GM18867 (cell line): ENCODE data around the gene CD80.
"Not testable (repeated sequence)": the region's sequence is repeated elsewhere in the genome, so short reads cannot be mapped to it uniquely, and the experiment has no call there.

Experiments
- ATAC-seq: cut with Tn5 transposase; IDR thresholded peaks from one replicate; pipeline ENCODE4 v1.9.1; 2021; ENCODE audit warnings: mild to moderate bottlenecking, moderate library complexity; ENCODE audit not compliant: unreplicated experiment

CD80 gene, protein sequence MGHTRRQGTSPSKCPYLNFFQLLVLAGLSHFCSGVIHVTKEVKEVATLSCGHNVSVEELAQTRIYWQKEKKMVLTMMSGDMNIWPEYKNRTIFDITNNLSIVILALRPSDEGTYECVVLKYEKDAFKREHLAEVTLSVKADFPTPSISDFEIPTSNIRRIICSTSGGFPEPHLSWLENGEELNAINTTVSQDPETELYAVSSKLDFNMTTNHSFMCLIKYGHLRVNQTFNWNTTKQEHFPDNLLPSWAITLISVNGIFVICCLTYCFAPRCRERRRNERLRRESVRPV

DNA sequence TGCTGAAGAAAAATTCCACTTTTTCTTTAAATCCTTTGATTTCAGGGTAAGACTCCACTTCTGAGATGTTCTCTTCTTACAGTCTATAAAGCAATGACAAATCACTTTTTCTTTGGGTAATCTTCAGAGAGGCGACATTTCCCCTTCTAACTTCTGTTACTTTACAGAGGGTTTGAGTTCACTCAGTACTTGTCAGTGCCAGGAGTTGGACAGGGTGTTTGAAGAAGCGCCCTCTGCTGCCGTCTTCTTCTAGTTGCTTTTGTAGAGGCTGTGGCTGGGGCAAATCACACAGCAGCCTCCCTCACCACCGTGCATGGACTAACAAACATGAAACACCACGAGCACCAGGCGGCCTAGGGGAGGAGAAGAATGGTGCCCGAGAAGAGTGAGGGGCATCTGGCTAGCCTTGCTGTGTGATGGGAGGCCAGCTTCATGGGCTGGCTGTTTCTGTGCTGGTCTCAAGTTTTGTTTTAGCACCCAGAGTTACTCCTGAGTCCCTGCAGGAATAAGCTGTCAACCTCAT, at the start of gene CD80:
Gene CD80, minus strand, starts transcription at position 174 of the 523 bp plus-strand sequence. CDS start 1,886 bp downstream, outside the sequence.
- peak; percentile 57 for ATAC-seq

DNA sequence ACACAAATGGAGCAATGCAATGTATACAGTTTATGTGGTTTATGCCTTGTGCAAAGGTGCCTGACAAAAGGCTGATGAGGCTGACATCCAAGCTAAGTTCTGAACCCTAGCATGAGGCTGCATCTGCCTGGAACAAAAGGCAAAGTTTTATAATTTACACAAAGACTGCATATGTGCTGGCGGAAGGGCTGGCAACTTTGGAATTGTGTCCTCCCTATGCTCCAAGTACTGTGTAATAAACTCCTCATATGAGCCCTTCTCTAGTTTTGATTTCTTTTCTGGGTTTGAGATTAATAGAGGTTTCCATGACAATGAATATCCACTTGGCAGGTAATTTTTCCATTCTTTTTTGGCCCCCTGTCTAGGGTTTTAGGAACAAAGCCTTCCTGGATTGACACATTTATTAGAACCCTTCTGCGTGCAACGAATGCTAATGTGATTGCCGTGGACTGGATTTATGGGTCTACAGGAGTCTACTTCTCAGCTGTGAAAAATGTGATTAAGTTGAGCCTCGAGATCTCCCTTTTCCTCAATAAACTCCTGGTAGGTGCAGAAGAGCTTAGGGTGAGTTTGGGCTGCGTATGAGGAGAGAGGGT, 49.1 kb upstream of the CD80 start:
- ATAC-seq = no peak

DNA sequence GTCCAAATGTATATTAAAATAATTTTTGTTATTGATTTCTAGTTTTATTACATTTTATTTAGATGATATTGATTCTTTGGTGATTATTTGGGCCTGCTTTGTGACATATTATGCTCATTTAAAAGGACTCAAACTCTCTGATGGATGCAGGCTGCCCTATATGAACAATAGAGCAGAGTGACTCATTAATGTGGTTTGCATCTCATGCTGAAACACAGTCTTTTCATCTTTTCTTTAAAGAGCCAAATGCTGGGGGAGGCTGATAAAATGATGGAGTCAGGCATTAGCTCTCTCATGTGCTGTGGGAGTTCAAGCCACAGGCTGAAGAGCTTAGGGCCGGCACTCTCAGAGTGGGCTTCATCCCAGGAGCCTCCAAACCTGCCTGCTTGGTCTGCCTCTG, 45.5 kb upstream of the CD80 start:
- ATAC-seq = no peak

DNA sequence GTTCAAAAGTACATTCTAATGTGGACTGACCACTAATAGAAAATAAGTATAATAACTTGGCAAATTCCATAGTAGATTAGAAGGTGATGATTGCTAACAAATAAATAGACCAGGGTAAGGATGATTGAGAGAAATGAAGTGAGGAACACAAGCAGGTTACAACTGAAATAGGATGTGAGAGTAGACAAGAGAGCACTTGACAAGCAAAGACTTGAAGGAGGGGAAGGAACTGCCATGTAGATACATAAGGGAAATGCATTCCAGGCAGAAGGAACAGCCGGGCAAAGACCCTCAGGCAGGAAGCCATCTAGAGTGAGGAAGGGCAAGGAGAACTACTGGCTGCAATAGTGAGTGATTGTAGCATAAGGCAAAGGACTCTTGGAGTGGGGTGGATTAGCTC, 43.3 kb upstream of the CD80 start:
- no peak for ATAC-seq

DNA sequence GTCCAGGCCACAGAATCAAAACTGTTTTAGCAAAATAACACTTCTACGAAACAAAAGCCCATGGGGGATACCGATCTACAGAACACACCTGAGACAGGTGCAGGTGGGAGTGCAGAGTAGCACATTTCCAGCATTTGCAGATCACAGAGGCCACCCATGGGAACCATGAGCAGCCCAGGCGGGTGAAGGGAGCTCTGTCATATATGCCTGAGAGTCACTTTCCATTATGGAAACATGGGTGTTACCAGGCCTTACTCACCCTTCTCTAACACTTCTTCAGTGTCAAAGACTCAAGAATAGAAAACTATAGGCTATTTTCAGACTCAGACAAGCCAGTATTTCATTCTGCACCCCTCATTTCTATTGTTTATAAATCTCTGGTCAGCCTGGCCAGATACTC, 41.7 kb upstream of the CD80 start:
- ATAC-seq = peak; percentile 32

DNA sequence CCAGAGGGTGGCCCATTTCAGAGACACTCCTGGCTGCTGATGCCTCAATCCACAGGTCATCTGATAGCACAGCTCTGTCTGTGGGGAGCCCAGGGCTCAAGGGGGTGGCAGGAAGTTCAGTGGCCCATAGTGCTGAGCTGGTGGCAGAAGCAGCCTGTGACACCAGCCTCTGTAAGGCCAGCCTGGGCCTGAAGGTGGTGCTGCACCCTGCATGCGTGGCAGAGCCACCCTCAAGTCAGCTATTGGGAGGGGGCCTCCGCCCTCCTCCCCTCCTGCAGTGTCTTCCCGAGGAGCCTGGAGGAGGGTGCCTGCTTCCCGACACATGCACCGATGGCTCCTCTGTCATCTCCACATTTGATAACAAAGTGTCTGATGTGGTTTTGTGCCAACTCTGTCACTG, 41.3 kb upstream of the CD80 start:
- ATAC-seq = peak; percentile 80

DNA sequence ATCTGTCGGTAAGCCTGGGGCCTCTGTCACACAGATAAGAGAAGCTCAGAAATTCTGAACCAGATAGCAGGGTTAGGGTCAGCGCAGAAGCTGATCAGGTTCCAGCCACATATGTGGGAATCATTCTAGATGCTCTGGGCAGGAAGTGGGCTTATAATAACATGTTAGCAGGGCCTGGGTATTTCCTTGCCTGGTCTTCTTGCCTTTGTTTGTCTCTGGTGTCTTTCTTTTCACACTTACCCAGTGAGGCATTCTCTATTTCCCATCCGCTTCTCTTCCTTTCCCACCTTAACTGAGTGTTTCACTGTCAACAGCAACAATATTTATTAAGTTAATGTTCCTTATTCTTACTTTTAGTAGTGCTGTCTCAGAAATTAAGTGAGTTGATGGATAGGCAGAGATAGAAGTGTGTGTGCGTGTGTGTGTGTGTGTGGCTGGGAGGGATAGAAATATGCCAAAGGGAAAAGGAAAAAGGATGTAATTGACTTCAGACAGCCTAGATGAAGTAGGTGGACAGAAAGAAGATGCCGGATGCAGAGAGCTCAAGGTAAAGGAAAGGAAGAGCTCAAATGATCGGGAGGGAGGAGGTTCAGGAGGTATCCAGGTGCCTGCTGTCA, 40.3 kb upstream of the CD80 start:
- no peak for ATAC-seq

DNA sequence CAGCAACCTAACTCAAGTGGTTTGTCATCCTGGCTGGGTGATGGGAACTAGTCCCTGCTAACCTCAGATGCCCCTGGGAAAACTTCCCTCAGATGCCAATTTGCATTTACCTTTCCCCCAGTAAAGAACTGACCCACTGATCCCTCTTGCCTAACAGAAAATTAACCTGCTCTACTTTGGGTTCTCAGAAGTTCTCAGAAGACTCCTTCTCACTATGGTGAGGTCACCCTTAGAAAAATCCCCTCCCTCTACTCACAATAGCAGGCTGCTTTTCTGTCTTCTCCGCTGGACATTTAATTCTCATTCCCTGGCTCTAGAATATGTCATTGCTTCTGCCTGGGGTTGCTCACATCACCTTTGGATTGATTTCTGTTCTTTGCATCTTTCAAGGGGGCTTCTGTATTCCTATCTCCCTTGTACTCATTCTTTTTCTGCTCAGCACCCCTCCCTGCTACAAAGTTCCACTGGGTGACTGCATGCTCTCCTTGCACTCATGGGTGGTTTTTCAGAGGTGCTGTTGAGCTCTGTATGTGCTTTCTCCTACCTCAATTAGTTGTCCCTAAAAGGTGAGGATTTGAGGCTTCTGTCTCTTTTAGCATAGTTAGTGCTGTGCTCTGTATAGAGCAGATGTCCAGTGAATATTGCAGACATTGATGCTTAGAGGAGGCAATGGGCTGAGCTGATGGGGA, 39.1 kb upstream of the CD80 start:
- ATAC-seq = peak; percentile 32

DNA sequence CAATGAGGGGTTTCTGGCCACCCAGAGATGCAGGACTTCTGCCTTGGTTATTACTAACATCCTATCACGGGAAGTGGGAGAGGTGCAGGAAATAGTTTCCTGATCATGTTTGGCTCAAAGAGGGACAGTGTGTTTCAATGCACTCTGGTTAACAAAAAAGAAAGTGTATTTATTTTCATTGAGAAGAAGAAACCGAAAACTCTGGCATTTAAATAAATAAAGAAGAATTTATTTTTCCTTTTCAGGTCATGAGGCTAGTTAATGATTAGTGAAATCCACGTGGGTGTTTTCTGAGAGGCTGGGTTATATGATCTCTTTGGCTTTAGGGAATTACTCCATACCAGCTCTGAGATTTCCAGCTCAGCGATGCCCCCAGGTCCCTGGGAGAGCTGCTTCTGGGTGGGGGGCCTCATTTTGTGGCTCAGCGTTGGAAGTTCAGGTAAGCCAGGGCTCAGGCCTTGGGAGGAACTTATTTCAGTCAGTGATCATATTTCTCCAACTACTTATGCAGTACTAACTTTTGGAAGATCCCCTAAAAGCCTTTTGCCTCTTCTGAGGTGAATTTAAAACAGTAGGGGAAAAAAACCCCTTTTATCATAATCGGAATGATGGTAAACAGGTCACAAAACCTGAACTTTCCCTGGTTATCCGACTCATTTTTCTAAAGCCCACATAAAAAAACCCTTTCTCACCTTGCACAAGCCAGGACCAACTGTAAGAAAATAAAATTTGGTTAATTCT, 38.3 kb upstream of the CD80 start, which contains the start of gene PLA1A:
Gene PLA1A, plus strand, starts transcription at position 338 of the 741 bp plus-strand sequence. Its CDS starts 29 bp downstream, at position 367.
- ATAC-seq = no peak

DNA sequence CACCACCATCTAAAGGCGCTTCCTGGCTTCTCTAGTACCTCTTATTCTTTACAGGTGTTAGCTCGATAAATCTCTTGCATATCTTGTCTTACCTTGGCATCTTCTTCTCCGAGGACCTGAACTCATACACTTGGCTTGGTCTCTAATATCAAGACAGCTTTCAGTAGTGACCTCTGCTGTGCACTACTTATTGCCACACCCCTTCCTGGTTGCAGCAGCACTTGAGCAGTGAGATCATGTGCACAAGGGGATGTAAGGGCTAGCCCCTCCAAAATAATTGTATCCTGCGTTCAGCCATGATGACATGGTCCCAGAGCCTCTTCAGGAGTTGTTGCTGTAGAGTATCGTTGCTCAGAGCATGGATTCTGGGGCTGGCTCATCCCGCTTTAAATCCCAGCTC, 37.0 kb upstream of the CD80 start:
- ATAC-seq = no peak

DNA sequence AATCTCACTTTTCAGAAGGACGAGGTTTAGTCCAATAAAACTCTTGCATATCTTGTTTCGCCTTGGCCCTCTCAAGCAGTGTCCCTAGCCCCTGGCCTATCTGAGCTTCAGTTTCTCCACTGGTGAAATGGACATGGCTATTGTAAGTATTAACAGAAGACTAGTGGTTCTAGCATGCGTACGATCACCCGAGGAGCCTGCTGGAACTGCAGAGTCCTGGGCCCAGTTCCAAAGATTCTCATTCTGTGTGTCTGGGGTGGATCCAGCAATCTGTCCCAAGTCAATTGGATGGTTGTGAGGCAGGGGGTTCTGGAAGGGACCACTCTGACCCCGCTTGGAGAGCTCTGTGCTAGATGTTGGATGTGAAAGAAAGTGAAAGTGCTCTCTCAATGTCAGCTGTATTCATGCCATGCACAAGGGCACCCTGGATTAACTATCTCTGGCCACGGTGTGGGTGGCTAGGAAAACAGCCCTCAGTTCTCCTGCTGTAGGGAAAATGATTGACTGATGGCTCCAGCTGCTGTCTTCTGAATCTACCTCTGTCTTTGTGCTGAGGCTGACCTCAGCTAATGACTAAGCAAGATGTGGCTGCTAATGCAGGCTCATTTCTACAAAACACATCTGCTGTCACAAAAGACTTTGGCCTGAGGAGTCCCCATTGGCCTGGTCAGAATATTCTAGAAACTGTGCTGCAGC, 36.4 kb upstream of the CD80 start:
- ATAC-seq = no peak

DNA sequence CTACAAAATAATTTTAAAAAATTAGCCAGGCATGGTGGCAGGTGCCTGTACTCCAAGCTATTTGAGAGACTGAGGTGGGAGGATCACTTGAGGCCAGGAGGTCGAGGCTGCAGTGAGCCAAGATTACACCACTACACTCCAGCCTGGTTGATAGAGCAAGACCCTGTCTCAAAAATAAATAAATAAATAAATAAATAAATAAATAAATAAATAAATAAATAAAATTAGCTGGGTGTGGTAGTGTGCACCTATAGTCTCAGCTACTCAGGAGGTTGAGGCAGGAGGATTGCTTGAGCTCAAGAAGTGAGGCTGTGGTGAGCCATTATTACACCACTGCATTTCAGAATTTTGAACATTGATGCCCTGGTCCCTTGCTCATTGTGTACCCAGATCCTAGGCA, 35.5 kb upstream of the CD80 start:
- ATAC-seq = not testable (repeated sequence)

DNA sequence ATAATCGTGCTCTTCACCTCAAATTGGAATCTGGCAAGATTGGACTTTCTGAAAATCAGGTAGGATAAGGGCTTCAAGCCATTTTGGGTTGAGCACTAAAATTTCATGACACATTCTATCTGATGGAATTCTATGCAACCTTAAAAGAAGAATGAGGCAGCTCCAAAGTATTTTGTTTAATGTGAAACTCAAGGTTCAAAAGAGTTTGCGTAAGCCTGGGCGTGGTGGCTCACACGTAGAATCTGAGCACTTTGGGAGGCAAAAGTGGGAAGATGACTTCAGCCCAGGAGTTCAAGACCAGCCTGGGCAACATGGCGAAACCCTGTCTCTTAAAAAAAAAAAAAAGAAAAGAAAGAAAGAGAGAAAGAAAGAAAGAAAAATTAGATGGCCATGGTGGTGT, 34.7 kb upstream of the CD80 start:
- ATAC-seq = no peak

DNA sequence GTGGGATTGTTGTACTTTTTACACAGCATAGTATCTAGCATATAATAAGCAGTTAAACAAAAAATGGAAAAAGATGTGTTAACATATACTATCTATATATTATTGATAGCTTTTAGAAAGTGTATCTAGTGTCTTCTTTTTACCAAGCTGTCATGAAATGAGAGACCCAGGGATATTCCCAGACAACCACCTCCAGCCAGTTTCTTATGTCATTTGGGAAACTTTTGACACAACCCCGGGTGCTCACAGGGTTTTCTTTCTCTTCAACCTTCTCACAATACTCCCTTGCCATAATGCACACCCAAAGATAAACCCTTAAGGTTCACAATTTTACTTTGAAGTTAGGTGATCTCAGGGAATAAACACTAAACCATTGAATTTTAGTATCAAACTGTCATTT, 33.4 kb upstream of the CD80 start:
- ATAC-seq = no peak

DNA sequence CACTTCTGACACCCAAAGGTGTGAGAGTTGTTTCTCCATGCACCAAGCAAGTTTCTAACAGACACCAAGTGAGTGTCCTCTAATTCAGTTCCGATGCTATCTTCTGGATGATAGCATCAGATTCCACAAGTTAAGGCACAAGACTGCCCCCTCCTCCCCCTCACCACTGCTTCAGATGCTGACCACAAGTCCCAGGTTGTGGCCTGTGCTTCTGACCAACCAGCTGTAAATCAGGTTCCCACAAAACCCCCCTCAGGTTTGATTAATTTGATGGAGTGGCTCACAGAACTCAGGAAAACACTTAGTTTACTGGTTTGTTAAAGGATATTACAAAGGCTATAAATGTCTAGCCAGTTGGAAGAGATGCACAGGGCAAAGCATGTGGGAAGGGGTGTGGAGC, 31.3 kb upstream of the CD80 start:
- ATAC-seq = no peak

DNA sequence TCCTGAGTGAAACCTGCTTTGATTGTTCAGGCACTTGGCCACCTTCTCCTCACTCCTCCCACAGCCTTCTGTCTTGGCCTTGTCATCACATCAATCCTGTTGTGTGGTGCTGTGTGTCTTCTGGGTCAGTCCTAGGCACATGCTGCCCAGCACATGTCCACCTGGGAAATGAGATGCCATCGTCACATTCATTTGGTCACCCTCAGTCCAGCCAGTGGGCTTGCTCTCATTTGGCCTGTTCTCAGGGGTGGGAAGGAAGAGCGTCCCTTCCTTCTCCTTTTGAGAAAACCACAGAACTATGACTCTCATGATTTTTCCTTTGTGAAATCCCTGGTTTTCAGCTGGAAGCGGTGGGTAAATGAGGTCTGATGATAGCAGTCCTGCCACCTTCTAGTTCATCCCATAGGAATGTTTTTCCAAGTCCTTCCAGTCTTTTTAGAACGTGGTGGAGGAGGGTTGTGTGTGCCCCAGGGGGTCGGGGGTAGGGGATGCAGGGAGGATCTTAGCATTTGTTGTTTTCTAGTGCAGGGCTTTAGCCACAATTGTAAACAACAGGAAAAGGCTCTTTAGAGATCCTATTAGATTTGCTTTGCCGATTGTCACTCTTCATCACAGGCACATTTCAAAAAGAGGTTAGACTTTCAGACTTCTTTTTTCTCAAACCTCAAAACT, 29.8 kb upstream of the CD80 start:
- ATAC-seq = no peak

DNA sequence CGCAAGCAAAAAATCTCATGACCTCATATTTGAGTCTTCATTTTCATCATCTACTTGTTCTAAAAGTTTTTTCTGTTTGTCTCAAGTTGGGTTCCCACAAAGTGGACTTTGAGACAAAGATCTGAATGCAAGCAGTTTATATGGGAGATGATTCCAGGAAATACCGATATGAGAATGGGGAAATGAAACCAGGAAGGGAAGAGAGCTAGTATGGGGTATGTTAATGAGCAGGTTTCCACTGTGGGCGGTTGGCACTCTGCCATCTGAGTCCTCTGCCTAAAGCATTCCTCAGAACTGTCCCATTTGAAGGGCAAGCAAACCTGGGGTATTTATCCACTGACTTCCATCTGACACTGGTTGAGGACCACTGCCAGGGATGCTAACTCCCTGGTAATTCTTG, 28.7 kb upstream of the CD80 start:
- no peak for ATAC-seq

DNA sequence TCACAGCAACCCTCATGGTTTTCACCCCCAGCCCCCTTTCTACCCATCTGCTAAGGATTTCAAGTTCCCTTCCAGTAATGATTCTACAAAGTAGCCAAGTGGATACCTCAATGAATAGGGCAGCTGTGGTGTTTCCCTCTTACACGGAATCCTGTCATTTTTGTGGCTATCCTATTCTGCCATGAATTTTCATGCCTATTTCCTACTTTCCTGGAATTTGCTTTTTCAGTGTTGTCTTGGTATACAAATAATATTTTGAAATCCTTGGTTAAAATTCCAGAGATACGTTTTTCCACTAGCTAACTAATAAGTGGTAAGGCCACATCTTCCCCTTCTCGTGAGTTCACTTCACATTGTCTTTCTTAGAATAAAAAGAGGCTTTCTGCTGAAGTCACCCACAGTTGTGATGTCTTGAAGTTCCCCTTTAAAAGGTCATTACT, 27.3 kb upstream of the CD80 start:
- ATAC-seq = no peak

DNA sequence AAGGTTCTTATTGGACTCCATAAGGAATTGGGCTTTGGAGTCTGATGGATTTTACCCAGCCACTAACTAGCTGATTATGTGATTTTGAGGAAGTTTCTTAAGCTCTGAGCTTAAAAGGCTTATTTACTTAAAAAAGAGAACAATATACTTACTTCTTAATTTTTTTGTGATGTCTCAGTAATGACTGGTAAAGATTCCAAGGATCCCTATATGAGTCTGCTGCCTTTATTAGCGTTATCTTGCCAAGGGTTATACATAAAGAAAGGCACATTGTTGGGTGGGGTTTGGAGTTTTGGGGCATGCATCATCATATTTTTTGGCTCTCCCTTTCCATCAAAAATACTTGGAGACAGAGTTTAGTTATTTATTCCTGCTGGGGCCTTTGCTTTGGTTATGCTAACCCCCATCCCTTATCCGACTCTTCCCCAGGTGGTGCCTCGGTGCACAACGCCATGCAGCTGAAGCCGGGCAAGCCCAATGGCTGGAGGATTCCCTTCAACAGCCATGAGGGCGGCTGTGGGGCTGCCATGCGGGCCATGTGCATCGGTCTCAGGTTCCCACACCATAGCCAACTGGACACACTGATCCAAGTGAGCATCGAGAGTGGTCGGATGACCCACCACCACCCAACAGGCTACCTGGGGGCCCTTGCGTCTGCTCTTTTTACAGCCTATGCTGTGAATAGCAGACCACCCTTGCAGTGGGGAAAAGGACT, 26.6 kb upstream of the CD80 start:
- no peak for ATAC-seq
